DMS 273 treated with DMSO at 0.1 percent for 48 hours (cell line): ENCODE results near the gene ARID5A.

ENCODE experiments used
- DNase-seq: peaks from one replicate; lab custom pipeline; 2025; lab: John Stamatoyannopoulos, UW

Gene ARID5A

DNA sequence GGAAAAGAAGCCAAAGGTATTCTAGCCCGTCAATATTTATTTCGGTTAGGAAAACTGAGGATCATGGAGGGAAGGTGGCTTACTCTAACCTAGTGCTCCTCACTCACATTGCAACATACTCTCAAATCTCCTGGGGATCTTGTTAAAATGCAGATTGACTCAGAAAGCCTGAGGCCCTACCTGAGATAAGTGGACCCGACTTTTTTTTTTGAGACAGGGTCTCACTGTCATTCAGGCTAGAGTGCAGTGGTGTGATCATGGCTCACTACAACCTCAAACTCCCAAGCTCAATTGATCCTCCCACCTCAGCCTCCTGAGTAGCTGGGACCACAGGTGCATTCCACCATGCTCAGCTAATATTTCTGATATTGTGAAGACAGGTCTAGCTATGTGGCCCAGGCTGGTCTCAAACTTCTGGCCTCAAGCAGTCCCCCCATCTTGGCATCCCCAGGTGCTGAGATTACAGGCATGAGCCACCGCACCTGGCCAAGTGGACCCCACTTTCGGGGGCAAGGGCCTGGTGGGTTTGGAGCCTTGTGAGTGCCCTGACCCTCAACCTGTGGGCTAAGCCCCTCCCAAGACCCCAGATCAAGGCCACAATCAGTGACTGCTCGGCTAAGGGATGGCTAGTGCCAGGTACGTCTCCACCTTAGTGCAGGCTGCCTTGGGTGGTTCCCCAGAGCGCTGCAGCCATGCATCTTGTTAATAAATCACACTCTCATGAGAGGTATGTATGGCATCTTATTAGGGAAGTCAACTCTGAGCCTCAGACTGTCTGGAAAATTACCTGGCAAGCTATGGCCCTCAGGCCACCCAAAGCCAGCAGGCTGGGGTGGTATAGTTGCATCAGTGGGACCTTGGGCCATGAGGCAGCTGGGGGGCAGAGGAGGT is 30.3 kb upstream of the ARID5A start:
- DNase-seq: no peak

- no peak for DNase-seq
Observed at GRCh38 chr2:96506907-96507240, 29.7 kb upstream of the ARID5A start.

GRCh38 chr2:96507957-96508520 is 28.5 kb upstream of the ARID5A start:
- DNase-seq: no peak

- DNase-seq: no peak
Observed at GRCh38 chr2:96508521-96509113, 27.9 kb upstream of the ARID5A start.

- peak; percentile 45 for DNase-seq
Observed at GRCh38 chr2:96509114-96509846, 27.3 kb upstream of the ARID5A start.

GRCh38 chr2:96509847-96510230 is 26.7 kb upstream of the ARID5A start:
- no peak for DNase-seq

- no peak for DNase-seq
Observed at GRCh38 chr2:96510931-96511595, 25.5 kb upstream of the ARID5A start.

DNA sequence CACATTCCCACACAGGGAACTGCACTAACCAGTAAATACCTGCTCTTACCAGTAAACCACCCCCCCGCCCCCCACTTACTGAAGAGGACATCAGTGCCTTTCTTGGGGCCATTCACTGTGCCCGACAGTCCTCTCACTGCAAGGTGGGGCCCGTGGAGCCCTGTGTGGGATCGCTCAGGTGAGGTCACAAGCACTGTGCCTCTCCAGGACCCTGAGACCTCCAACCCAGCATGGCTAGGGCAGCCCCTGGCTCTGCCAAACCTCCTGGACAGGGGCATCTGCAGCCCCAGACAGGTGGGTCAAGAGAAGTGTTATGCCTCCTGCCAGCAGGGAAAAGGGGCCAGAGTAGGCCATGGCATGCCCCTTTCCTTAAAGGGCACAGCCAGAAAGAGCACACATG is 24.7 kb upstream of the ARID5A start:
- DNase-seq: no peak

GRCh38 chr2:96512341-96512740 is 24.2 kb upstream of the ARID5A start:
- no peak for DNase-seq

- no peak for DNase-seq
Observed at GRCh38 chr2:96514521-96514920, 22.0 kb upstream of the ARID5A start.

GRCh38 chr2:96517079-96517478 is 19.5 kb upstream of the ARID5A start:
- DNase-seq: no peak

- no peak for DNase-seq
Observed at GRCh38 chr2:96520231-96520630, 16.3 kb upstream of the ARID5A start.

DNA sequence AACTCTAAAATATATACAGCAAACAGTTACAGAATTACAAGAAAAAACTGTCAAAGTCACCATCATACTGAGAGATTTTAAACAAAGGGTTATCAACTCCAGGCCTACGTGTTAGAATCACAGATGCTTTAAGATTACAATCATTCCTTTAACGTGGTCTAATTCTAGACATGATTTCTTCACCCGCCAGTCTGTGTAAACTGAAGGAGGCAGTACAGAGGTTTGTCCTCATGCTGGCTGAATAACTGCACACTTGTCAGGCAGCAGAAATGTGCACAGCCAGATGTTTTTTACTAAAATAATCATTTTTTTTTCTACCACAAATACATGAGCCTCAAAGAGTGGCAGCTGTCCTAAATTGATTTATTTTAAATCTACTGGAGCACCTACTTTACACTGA is 15.9 kb upstream of the ARID5A start:
- no peak for DNase-seq

DNA sequence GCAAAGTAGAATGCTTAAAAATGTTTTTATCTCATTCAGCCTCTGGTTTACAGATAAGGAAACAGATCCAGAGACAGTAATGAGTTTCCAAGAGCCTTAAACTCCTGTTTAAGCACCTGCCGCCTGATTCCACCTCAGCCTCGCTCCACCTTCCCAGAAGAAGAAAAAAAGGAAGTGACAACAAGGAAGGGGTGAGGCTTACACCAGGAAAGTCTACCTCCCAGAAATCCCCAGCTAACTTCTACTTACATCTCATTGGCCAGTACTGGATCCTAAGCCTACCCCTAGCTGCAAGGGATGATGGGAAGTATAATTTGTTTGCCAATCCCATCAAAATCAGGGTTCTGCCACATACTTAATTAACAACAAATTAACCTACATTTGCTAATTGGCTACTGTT is 15.3 kb upstream of the ARID5A start:
- DNase-seq: no peak

- DNase-seq: no peak
Observed at GRCh38 chr2:96522304-96523203, 14.0 kb upstream of the ARID5A start.

DNA sequence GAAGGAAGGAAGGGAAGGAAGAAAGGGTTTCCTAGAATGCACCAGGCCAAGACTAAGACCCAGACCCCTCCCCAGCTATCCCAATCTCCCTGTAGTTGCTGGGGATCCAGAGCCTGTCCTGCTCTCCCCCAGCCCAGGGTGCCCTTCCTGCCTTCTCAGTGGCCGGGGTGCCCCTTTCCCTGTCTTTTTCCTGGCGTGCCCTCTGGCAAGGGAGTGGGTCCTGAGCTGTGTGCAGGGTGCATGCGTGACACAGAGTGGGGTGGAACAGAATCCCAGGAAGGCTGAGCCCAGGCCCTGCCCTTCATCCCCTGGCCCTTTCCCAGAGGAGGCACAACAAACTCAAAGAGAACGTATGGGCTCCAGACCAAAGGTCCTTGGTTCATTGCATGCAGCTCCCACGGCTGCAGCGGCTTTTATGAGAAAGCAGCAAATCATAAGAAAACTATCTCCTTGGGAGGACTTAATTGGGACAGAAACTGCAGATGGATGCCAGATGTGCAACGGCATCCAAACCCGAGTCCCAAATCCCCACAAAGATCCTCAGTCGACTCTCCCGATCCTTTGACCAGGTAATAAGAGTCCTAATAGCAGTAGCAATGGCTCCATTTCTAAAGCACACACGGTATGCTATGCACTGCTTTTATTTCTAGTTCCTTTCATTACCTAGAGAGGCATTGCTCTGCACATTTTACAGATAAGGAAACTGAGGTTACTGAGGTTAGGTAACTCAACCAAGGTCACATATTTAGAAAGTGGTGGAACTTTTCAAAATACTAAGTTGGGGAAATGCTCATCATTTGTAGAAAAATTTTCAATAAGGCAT is 12.7 kb upstream of the ARID5A start:
- no peak for DNase-seq

DNA sequence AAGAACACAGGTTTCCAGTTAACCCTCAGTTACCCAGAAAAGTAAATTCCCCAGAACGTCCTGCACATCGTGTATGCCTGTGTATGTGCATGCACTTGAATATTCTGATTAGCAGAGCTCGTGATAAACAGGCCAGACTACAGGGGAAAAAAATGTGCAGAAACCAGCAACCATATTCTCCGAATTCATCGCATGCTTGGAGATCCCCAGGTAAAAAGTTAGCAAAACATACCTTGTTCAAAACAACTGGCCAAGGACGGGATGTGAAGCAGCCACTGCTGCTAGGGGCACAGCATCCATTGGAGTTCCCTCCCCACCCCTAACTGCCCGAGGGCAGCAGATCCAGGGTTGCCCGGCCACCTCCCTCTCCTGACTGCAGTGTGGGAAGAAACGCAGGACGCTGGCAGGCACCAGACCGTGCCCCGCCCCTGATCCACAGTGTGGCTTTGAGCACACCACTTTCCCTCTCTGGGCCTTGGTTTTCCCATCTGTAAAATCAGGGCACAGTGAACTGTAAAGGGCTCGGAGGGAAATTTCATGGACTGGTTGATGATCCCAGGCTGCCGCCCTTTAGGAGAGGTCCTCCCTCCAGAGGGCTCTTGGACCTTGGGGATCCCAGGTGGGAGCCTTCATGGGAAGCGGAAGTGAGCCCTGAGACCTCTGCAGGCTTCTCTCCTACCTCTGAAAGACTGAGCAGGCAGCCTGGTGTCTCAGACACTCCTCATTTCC is 11.9 kb upstream of the ARID5A start:
- no peak for DNase-seq

DNA sequence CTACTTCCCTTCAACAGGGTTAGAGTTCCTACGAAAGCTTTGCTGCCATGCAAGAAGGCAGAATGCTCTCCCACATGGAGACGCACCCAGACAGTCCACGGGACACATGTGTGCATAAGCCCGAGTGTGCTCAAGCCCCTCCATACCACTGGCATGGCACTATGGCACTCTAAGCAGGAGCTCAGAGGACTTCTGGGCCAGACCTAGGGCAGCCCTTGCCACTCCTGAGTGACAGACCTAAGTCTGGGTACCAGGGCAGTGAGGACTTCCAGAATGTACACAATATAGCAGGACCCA is 11.4 kb upstream of the ARID5A start:
- no peak for DNase-seq

DNA sequence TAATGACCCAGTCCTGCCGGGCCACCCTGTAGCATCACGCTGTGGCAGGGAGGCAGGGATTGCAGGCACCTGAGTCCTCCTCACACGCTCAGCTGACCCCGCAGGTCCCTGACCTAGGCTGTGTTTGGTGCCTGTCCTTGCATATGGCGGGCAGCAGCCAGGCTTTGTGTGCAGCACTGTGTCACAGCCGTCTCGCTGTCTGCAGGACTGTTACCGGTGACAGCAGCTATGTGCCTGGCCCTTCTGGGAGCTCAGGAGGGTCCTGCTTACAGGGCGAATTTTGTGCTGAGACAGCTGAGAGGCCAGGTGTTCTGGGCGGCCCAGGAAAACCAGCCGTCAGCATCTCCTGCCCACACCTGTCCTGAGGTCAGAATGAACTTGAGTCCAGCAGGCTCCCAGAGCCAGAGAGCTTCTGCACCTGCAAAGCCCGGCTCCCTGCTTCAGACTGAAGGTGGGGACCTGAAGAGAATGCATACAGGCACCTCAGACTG is 10.4 kb upstream of the ARID5A start:
- DNase-seq: no peak
